ENCODE data around the gene CREG2. TPM values are rescaled to one million over a fixed set of nuclear protein-coding genes. Genes with fewer than 3 reads are reported as not detected.

Gene CREG2
- total and polyA plus RNA-seq, 2 donors (not counting 1 experiment from before 2014, with no cell fraction given): 0.10 TPM; not detected in 1

GRCh38 chr2:101430156-101430555, 42.9 kb upstream of the CREG2 start:
- H3K4me1 ChIP-seq (ENCODE audit: control insufficient read depth in 2 of 2, insufficient read depth in 2 of 2, low read length in 2 of 2): no peaks in the 10 kb centered on the region
- H3K79me2 ChIP-seq (ENCODE audit: control insufficient read depth, insufficient read depth, low read length): no peaks in the 10 kb centered on the region
- Mint-ChIP-seq H3K9me3 (ENCODE audit: insufficient read depth) (no peaks in the 10 kb centered on the region), H3K4me1 (no peaks in the 10 kb centered on the region), H3K27ac (no peak overlapping the region), H3K27me3 (no peaks in the 10 kb centered on the region), H3K4me3 (no peak overlapping the region)
- no peak overlapping the region for H3K4me2 ChIP-seq (replicated peaks; ENCODE audit: low read depth, low read length, poor library complexity, severe bottlenecking)
- no peaks in the 10 kb centered on the region for H3K36me3 ChIP-seq (replicated peaks in 1 of 2; ENCODE audit: control extremely low read depth in 1 of 2, control insufficient read depth in 1 of 2, extremely low read depth in 1 of 2, insufficient read depth in 2 of 2, low read length in 1 of 2)
- no peak for TF ChIP-seq CTCF (IDR thresholded peaks at IDR 0.05)
- POLR2A ChIA-PET: no interaction called here
- no peaks in the 10 kb centered on the region for H3K27me3 ChIP-seq (replicated peaks in 1 of 4; ENCODE audit: control extremely low read depth in 1 of 4, control insufficient read depth in 3 of 4, insufficient read depth in 4 of 4, low read length in 3 of 4)
- peaks cover 0 to 3% (median 0%) of the 10 kb centered on the region in 3 donors for H3K9me3 ChIP-seq (ENCODE audit: control extremely low read depth in 1 of 3, control insufficient read depth in 2 of 3, insufficient read depth in 1 of 3, low read length in 2 of 3)
- CTCF ChIA-PET: interaction anchor here (0.7 kb wide), 1 partner anchor 269 kb away, joined by 3 read pairs; no protein-coding TSS in a partner anchor
- intact Hi-C loops (cut with micrococcal nuclease): no loop called here
- H3K27ac ChIP-seq (ENCODE audit: low read length in 2 of 2): no peak overlapping the region
- ATAC-seq (ENCODE audit: low read depth) (no peak), DNase-seq (no peak)
- 94% methylated on average over 2 of the region's 2 CpGs for WGBS (ENCODE audit: insufficient coverage)
- H4K20me1 ChIP-seq (ENCODE audit: control insufficient read depth, insufficient read depth, low read length, poor library complexity, severe bottlenecking): no peaks in the 10 kb centered on the region
- H2AFZ ChIP-seq (ENCODE audit: insufficient read depth, low read depth, low read length, poor library complexity, severe bottlenecking): no peak overlapping the region
- no peak overlapping the region for H3K4me3 ChIP-seq (ENCODE audit: control extremely low read depth in 1 of 5, extremely low read depth in 1 of 5, insufficient read depth in 1 of 5, low read depth in 2 of 5, low read length in 4 of 5)
- no peak overlapping the region for H3K9ac ChIP-seq (ENCODE audit: low read length)

GRCh38 chr2:101429453-101429852, 42.1 kb upstream of the CREG2 start:
- H3K9me3 ChIP-seq (ENCODE audit: control extremely low read depth in 1 of 3, control insufficient read depth in 2 of 3, insufficient read depth in 1 of 3, low read length in 2 of 3): peaks cover 0 to 3% (median 0%) of the 10 kb centered on the region in 3 donors
- ChIA-PET POLR2A (no interaction called here), CTCF (interaction anchor here (1.6 kb wide), 1 partner anchor 10 kb away, joined by 4 read pairs; no protein-coding TSS in a partner anchor)
- Mint-ChIP-seq H3K27ac (no peak overlapping the region), H3K4me1 (no peaks in the 10 kb centered on the region), H3K9me3 (ENCODE audit: insufficient read depth) (no peaks in the 10 kb centered on the region), H3K27me3 (no peaks in the 10 kb centered on the region), H3K4me3 (no peak overlapping the region)
- no peak overlapping the region for H3K27ac ChIP-seq (ENCODE audit: low read length in 2 of 2)
- no peak for ATAC-seq (ENCODE audit: low read depth)
- no peak overlapping the region for H2AFZ ChIP-seq (ENCODE audit: insufficient read depth, low read depth, low read length, poor library complexity, severe bottlenecking)
- WGBS (ENCODE audit: insufficient coverage): 100% methylated on average over 4 of the region's 6 CpGs
- intact Hi-C loops (cut with micrococcal nuclease): no loop called here
- no peaks in the 10 kb centered on the region for H3K4me1 ChIP-seq (ENCODE audit: control insufficient read depth in 2 of 2, insufficient read depth in 2 of 2, low read length in 2 of 2)
- no peak overlapping the region for H3K9ac ChIP-seq (ENCODE audit: low read length)
- H3K36me3 ChIP-seq (replicated peaks in 1 of 2; ENCODE audit: control extremely low read depth in 1 of 2, control insufficient read depth in 1 of 2, extremely low read depth in 1 of 2, insufficient read depth in 2 of 2, low read length in 1 of 2): no peaks in the 10 kb centered on the region
- no peak for DNase-seq
- H4K20me1 ChIP-seq (ENCODE audit: control insufficient read depth, insufficient read depth, low read length, poor library complexity, severe bottlenecking): no peaks in the 10 kb centered on the region
- no peak overlapping the region for H3K4me2 ChIP-seq (replicated peaks; ENCODE audit: low read depth, low read length, poor library complexity, severe bottlenecking)
- no peak for TF ChIP-seq EZH2 (IDR thresholded peaks at IDR 0.05; ENCODE audit: borderline replicate concordance, insufficient read depth, low read depth, low read length, poor library complexity, severe bottlenecking)
- no peak for TF ChIP-seq CTCF (IDR thresholded peaks at IDR 0.05)
- H3K27me3 ChIP-seq (replicated peaks in 1 of 4; ENCODE audit: control extremely low read depth in 1 of 4, control insufficient read depth in 3 of 4, insufficient read depth in 4 of 4, low read length in 3 of 4): no peaks in the 10 kb centered on the region
- H3K79me2 ChIP-seq (ENCODE audit: control insufficient read depth, insufficient read depth, low read length): no peaks in the 10 kb centered on the region
- no peak overlapping the region for H3K4me3 ChIP-seq (ENCODE audit: control extremely low read depth in 1 of 5, extremely low read depth in 1 of 5, insufficient read depth in 1 of 5, low read depth in 2 of 5, low read length in 4 of 5)

All from B cell (primary cell).